ENCODE measurements around the gene TOP2A.

Gene TOP2A

GRCh38 chr17:40450175-40450574, 32.5 kb upstream of the TOP2A start:
- Histone ChIP-seq H4K12ac (ENCODE audit: low read depth, low read length) (no peak overlapping the region), H3K23ac (ENCODE audit: low read length) (no peak overlapping the region), H3K18ac (ENCODE audit: low read length) (no peak overlapping the region), H3K27me3 (ENCODE audit: insufficient read depth, low read length) (no peaks in the 10 kb centered on the region), H3K79me1 (ENCODE audit: low read length) (no peaks in the 10 kb centered on the region), H3K9ac (ENCODE audit: low read length) (no peak overlapping the region), H4K8ac (ENCODE audit: low read depth, low read length) (no peak overlapping the region), H3K4me3 (ENCODE audit: low read depth, low read length) (no peak overlapping the region), H3K4ac (ENCODE audit: low read depth, low read length) (no peak overlapping the region), H2AK5ac (ENCODE audit: low read length) (no peak overlapping the region), H3K4me1 (ENCODE audit: control insufficient read depth in 1 of 2, insufficient read depth in 2 of 2, low read length in 2 of 2) (peaks cover 0 to 6% of the 10 kb centered on the region in 2 experiments), H4K91ac (ENCODE audit: low read depth, low read length) (no peak overlapping the region), H3K36me3 (ENCODE audit: control insufficient read depth in 1 of 2, insufficient read depth in 2 of 2, low read length in 2 of 2) (peaks cover 14 to 16% of the 10 kb centered on the region in 2 experiments), H3K14ac (ENCODE audit: low read length) (no peak overlapping the region), H3K9me3 (ENCODE audit: insufficient read depth, low read depth, low read length) (peaks cover 2% of the 10 kb centered on the region), H3K79me2 (ENCODE audit: control insufficient read depth, insufficient read depth, low read length, poor library complexity) (no peaks in the 10 kb centered on the region), H2BK120ac (ENCODE audit: insufficient read depth, low read length, poor library complexity) (no peak overlapping the region), H3K4me2 (ENCODE audit: low read length) (no peak overlapping the region), H3K27ac (ENCODE audit: low read depth, low read length) (no peak overlapping the region), H2BK5ac (ENCODE audit: low read depth, low read length, poor library complexity) (no peak overlapping the region), H2AFZ (ENCODE audit: insufficient read depth, low read length, poor library complexity) (no peak overlapping the region), H2BK12ac (ENCODE audit: low read length) (no peak overlapping the region)
- WGBS (ENCODE audit: extremely low coverage, insufficient coverage, insufficient read length): no CpG with 5 or more reads among the region's 3 CpGs
- peak; percentile 56 to 74 for DNase-seq

- Histone ChIP-seq H3K79me1 (ENCODE audit: low read length) (no peaks in the 10 kb centered on the region), H3K14ac (ENCODE audit: low read length) (no peak overlapping the region), H2AFZ (ENCODE audit: insufficient read depth, low read length, poor library complexity) (no peak overlapping the region), H3K4ac (ENCODE audit: low read depth, low read length) (no peak overlapping the region), H3K4me1 (ENCODE audit: control insufficient read depth in 1 of 2, insufficient read depth in 2 of 2, low read length in 2 of 2) (peaks cover 5 to 11% of the 10 kb centered on the region in 2 experiments), H3K9ac (ENCODE audit: low read length) (no peak overlapping the region), H2BK12ac (ENCODE audit: low read length) (no peak overlapping the region), H2BK5ac (ENCODE audit: low read depth, low read length, poor library complexity) (no peak overlapping the region), H3K79me2 (ENCODE audit: control insufficient read depth, insufficient read depth, low read length, poor library complexity) (peaks cover under 1% of the 10 kb centered on the region), H3K36me3 (ENCODE audit: control insufficient read depth in 1 of 2, insufficient read depth in 2 of 2, low read length in 2 of 2) (peaks cover 5 to 6% of the 10 kb centered on the region in 2 experiments), H3K9me3 (ENCODE audit: insufficient read depth, low read depth, low read length) (peaks cover 2% of the 10 kb centered on the region), H3K27me3 (ENCODE audit: insufficient read depth, low read length) (no peaks in the 10 kb centered on the region), H2BK120ac (ENCODE audit: insufficient read depth, low read length, poor library complexity) (no peak overlapping the region), H3K4me2 (ENCODE audit: low read length) (no peak overlapping the region), H3K23ac (ENCODE audit: low read length) (no peak overlapping the region), H4K8ac (ENCODE audit: low read depth, low read length) (no peak overlapping the region), H3K4me3 (ENCODE audit: low read depth, low read length) (no peak overlapping the region), H4K91ac (ENCODE audit: low read depth, low read length) (no peak overlapping the region), H3K27ac (ENCODE audit: low read depth, low read length) (no peak overlapping the region), H4K12ac (ENCODE audit: low read depth, low read length) (no peak overlapping the region), H3K18ac (ENCODE audit: low read length) (no peak overlapping the region), H2AK5ac (ENCODE audit: low read length) (no peak overlapping the region)
- DNase-seq: no peak
- WGBS (ENCODE audit: extremely low coverage, insufficient coverage, insufficient read length): no CpG with 5 or more reads among the region's 7 CpGs
Observed at GRCh38 chr17:40448639-40449261, 31.1 kb upstream of the TOP2A start.

GRCh38 chr17:40448213-40448638, 30.5 kb upstream of the TOP2A start:
- no CpG with 5 or more reads among the region's 8 CpGs for WGBS (ENCODE audit: extremely low coverage, insufficient coverage, insufficient read length)

GRCh38 chr17:40447806-40448205, 30.1 kb upstream of the TOP2A start:
- H2BK120ac ChIP-seq (ENCODE audit: insufficient read depth, low read length, poor library complexity): no peak overlapping the region
- H3K79me1 ChIP-seq (ENCODE audit: low read length): peaks cover 6% of the 10 kb centered on the region
- H3K27me3 ChIP-seq (ENCODE audit: insufficient read depth, low read length): no peaks in the 10 kb centered on the region
- H3K79me2 ChIP-seq (ENCODE audit: control insufficient read depth, insufficient read depth, low read length, poor library complexity): peaks cover 7% of the 10 kb centered on the region
- H4K12ac ChIP-seq (ENCODE audit: low read depth, low read length): no peak overlapping the region
- H3K23ac ChIP-seq (ENCODE audit: low read length): no peak overlapping the region
- H2BK5ac ChIP-seq (ENCODE audit: low read depth, low read length, poor library complexity): no peak overlapping the region
- H3K27ac ChIP-seq (ENCODE audit: low read depth, low read length): no peak overlapping the region
- no CpG with 5 or more reads among the region's 4 CpGs for WGBS (ENCODE audit: extremely low coverage, insufficient coverage, insufficient read length)
- H3K4me1 ChIP-seq (ENCODE audit: control insufficient read depth in 1 of 2, insufficient read depth in 2 of 2, low read length in 2 of 2): peaks cover 9 to 14% of the 10 kb centered on the region in 2 experiments
- peaks cover 2% of the 10 kb centered on the region for H3K9me3 ChIP-seq (ENCODE audit: insufficient read depth, low read depth, low read length)
- no peak overlapping the region for H3K14ac ChIP-seq (ENCODE audit: low read length)
- H2BK12ac ChIP-seq (ENCODE audit: low read length): no peak overlapping the region
- no peak overlapping the region for H3K4ac ChIP-seq (ENCODE audit: low read depth, low read length)
- no peak for DNase-seq
- H3K4me2 ChIP-seq (ENCODE audit: low read length): no peak overlapping the region
- no peak overlapping the region for H3K9ac ChIP-seq (ENCODE audit: low read length)
- H4K91ac ChIP-seq (ENCODE audit: low read depth, low read length): no peak overlapping the region
- H2AK5ac ChIP-seq (ENCODE audit: low read length): no peak overlapping the region
- H2AFZ ChIP-seq (ENCODE audit: insufficient read depth, low read length, poor library complexity): no peak overlapping the region
- H4K8ac ChIP-seq (ENCODE audit: low read depth, low read length): no peak overlapping the region
- no peak overlapping the region for H3K18ac ChIP-seq (ENCODE audit: low read length)
- peaks cover under 1 to 3% of the 10 kb centered on the region in 2 experiments for H3K36me3 ChIP-seq (ENCODE audit: control insufficient read depth in 1 of 2, insufficient read depth in 2 of 2, low read length in 2 of 2)
- H3K4me3 ChIP-seq (ENCODE audit: low read depth, low read length): no peak overlapping the region

More at GRCh38 chr17:40448213-40448638, 30.5 kb upstream of the TOP2A start:
- Histone ChIP-seq H2AFZ (ENCODE audit: insufficient read depth, low read length, poor library complexity) (no peak overlapping the region), H3K79me1 (ENCODE audit: low read length) (peaks cover 4% of the 10 kb centered on the region), H3K79me2 (ENCODE audit: control insufficient read depth, insufficient read depth, low read length, poor library complexity) (peaks cover 5% of the 10 kb centered on the region), H2AK5ac (ENCODE audit: low read length) (no peak overlapping the region), H3K4ac (ENCODE audit: low read depth, low read length) (no peak overlapping the region), H3K4me2 (ENCODE audit: low read length) (no peak overlapping the region), H4K8ac (ENCODE audit: low read depth, low read length) (no peak overlapping the region), H3K18ac (ENCODE audit: low read length) (no peak overlapping the region), H3K14ac (ENCODE audit: low read length) (no peak overlapping the region), H3K36me3 (ENCODE audit: control insufficient read depth in 1 of 2, insufficient read depth in 2 of 2, low read length in 2 of 2) (peaks cover 4 to 5% of the 10 kb centered on the region in 2 experiments), H3K27me3 (ENCODE audit: insufficient read depth, low read length) (no peaks in the 10 kb centered on the region), H3K23ac (ENCODE audit: low read length) (no peak overlapping the region), H3K4me1 (ENCODE audit: control insufficient read depth in 1 of 2, insufficient read depth in 2 of 2, low read length in 2 of 2) (peaks cover 8 to 14% of the 10 kb centered on the region in 2 experiments), H3K4me3 (ENCODE audit: low read depth, low read length) (no peak overlapping the region), H2BK12ac (ENCODE audit: low read length) (no peak overlapping the region), H3K9me3 (ENCODE audit: insufficient read depth, low read depth, low read length) (peaks cover 2% of the 10 kb centered on the region), H2BK120ac (ENCODE audit: insufficient read depth, low read length, poor library complexity) (no peak overlapping the region), H4K12ac (ENCODE audit: low read depth, low read length) (no peak overlapping the region), H3K27ac (ENCODE audit: low read depth, low read length) (no peak overlapping the region), H2BK5ac (ENCODE audit: low read depth, low read length, poor library complexity) (no peak overlapping the region), H4K91ac (ENCODE audit: low read depth, low read length) (no peak overlapping the region), H3K9ac (ENCODE audit: low read length) (no peak overlapping the region)
- no peak for DNase-seq
